NB4 (cell line): ENCODE results near the gene MACC1.

Experiments
- MYC ChIP-seq: IDR thresholded peaks from 2 replicates; pipeline ENCODE4 v1.6.1; 2011; ENCODE audit warnings: low read depth, low read length
- POLR2A ChIP-seq: IDR thresholded peaks from 2 replicates; pipeline ENCODE4 v1.6.1; 2011; ENCODE audit warnings: mild to moderate bottlenecking; ENCODE audit not compliant: insufficient read length; ENCODE audit errors: extremely low read depth
- TF ChIP-seq, protein P1 (sequence below): IDR thresholded peaks from 2 replicates; pipeline ENCODE4 v1.6.1; 2011; ENCODE audit warnings: low read depth, low read length
- TF ChIP-seq, protein P2 (sequence below): IDR thresholded peaks from one replicate; pipeline ENCODE4 v1.5.1; 2012; ENCODE audit warnings: low read depth, low read length

DNA sequence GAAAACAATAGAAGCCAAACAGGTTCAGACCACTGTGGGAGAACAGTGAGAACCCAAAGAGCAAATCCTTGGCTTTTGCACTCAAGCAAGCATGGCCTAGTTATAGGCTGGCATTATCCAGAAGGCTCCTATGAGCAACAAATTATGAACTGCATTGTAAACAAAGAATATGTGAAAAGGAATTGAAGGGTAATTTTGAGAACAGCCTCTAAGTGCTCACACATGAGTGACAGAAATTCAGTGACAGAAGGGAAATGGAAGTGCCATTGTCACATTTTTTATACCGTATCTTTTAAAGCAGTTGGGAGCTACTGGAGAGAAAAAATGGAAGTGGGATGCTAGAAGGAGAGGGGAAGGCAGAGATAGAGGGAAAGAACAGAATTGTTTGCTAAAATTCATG, 114.2 kb downstream of the MACC1 start:
- TF ChIP-seq, protein P1, sequence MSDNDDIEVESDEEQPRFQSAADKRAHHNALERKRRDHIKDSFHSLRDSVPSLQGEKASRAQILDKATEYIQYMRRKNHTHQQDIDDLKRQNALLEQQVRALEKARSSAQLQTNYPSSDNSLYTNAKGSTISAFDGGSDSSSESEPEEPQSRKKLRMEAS = no peak
- TF ChIP-seq, protein P2, sequence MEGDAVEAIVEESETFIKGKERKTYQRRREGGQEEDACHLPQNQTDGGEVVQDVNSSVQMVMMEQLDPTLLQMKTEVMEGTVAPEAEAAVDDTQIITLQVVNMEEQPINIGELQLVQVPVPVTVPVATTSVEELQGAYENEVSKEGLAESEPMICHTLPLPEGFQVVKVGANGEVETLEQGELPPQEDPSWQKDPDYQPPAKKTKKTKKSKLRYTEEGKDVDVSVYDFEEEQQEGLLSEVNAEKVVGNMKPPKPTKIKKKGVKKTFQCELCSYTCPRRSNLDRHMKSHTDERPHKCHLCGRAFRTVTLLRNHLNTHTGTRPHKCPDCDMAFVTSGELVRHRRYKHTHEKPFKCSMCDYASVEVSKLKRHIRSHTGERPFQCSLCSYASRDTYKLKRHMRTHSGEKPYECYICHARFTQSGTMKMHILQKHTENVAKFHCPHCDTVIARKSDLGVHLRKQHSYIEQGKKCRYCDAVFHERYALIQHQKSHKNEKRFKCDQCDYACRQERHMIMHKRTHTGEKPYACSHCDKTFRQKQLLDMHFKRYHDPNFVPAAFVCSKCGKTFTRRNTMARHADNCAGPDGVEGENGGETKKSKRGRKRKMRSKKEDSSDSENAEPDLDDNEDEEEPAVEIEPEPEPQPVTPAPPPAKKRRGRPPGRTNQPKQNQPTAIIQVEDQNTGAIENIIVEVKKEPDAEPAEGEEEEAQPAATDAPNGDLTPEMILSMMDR = no peak
- TF ChIP-seq POLR2A (no peak), MYC (no peak)
